ENCODE results near the gene TPK1.

DNA sequence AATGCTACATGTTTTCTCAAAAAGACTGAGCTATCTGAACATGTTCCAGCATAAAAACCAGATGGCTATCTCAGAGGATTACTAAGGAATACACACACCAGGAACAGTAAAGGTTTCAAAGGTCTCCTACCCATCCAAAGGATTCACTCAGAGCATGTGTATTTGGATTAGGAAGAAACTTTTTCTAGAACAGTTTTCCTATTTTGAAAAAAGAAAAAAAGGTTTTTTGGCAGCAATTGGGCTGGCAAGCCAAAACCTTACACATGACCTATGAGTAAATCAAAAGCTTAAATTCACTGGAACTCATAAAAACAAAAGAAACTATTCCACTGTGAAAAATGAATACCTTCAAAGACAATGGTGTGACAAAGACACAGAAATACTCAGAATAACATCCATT is 9.6 kb downstream of the TPK1 start:
- TF ChIP-seq, protein P1, sequence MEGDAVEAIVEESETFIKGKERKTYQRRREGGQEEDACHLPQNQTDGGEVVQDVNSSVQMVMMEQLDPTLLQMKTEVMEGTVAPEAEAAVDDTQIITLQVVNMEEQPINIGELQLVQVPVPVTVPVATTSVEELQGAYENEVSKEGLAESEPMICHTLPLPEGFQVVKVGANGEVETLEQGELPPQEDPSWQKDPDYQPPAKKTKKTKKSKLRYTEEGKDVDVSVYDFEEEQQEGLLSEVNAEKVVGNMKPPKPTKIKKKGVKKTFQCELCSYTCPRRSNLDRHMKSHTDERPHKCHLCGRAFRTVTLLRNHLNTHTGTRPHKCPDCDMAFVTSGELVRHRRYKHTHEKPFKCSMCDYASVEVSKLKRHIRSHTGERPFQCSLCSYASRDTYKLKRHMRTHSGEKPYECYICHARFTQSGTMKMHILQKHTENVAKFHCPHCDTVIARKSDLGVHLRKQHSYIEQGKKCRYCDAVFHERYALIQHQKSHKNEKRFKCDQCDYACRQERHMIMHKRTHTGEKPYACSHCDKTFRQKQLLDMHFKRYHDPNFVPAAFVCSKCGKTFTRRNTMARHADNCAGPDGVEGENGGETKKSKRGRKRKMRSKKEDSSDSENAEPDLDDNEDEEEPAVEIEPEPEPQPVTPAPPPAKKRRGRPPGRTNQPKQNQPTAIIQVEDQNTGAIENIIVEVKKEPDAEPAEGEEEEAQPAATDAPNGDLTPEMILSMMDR (IDR thresholded peaks at IDR 0.05; ENCODE audit: insufficient read depth, low read depth, low read length), result no peak
- TF ChIP-seq EZH2 (IDR thresholded peaks at IDR 0.05; ENCODE audit: insufficient read depth, low read length), result no peak

All from astrocyte (in vitro differentiated cells and primary cell).